Measurements from ENCODE around the gene IMPDH2. TPM values are rescaled to one million over a fixed set of nuclear protein-coding genes. Genes with fewer than 3 reads are reported as not detected.

IMPDH2 gene
- total RNA-seq = 100 to 1,000 TPM; 145 to 146 TPM

- Mint-ChIP-seq H3K27me3 (no peaks in the 10 kb centered on the region), H3K9me3 (no peaks in the 10 kb centered on the region), H3K4me1 (peaks cover 37% of the 10 kb centered on the region), H3K36me3 (peaks cover 24% of the 10 kb centered on the region), H3K27ac (peak within 1 kb of the TSS; percentile 85), H3K4me3 (peak within 1 kb of the TSS; percentile 94)
- ATAC-seq (ENCODE audit: low read depth) (peak; percentile 92), DNase-seq (peak; percentile 96)
- POLR2A ChIA-PET = interaction anchor here (0.6 to 2.4 kb wide), 16 partner anchors 8 to 387 kb away, joined by 3 to 28 read pairs (median 4); partner anchors contain the start of genes P4HTM, QRICH1, RHOA and WDR6
These were observed at the start of gene IMPDH2 for GRCh38 chr3:49028673-49029562. Gene IMPDH2, minus strand, starts transcription at chr3:49029398. Its CDS starts 48 bp downstream, at chr3:49029350.

GRCh38 chr3:49076646-49077045 is 47.4 kb upstream of the IMPDH2 start:
- POLR2A ChIA-PET = no interaction called here
- DNase-seq = no peak
- H3K36me3 Mint-ChIP-seq = peaks cover 17% of the 10 kb centered on the region
- no peak overlapping the region for H3K27ac Mint-ChIP-seq
- H3K4me1 Mint-ChIP-seq = peaks cover 1% of the 10 kb centered on the region
- no peaks in the 10 kb centered on the region for H3K9me3 Mint-ChIP-seq
- H3K4me3 Mint-ChIP-seq = no peak overlapping the region
- H3K27me3 Mint-ChIP-seq = no peaks in the 10 kb centered on the region
- no peak for ATAC-seq (ENCODE audit: low read depth)

- no peak overlapping the region for H3K4me3 Mint-ChIP-seq
- DNase-seq (no peak), ATAC-seq (ENCODE audit: low read depth) (no peak)
- POLR2A ChIA-PET = no interaction called here
- H3K4me1 Mint-ChIP-seq = peaks cover 1% of the 10 kb centered on the region
- no peak overlapping the region for H3K27ac Mint-ChIP-seq
- H3K27me3 Mint-ChIP-seq = no peaks in the 10 kb centered on the region
- H3K9me3 Mint-ChIP-seq = no peaks in the 10 kb centered on the region
- peaks cover 17% of the 10 kb centered on the region for H3K36me3 Mint-ChIP-seq
These were observed 46.9 kb upstream of the IMPDH2 start for GRCh38 chr3:49076116-49076515.

GRCh38 chr3:49058011-49058410 is 28.8 kb upstream of the IMPDH2 start:
- no peak overlapping the region for H3K27ac Mint-ChIP-seq
- no peaks in the 10 kb centered on the region for H3K4me1 Mint-ChIP-seq
- H3K9me3 Mint-ChIP-seq = no peaks in the 10 kb centered on the region
- POLR2A ChIA-PET = interaction anchor here (0.7 to 1.6 kb wide), 2 partner anchors 29 to 121 kb away, joined by 3 to 4 read pairs; partner anchors contain the start of gene IMPDH2
- H3K4me3 Mint-ChIP-seq = no peak overlapping the region
- DNase-seq (no peak), ATAC-seq (ENCODE audit: low read depth) (no peak)
- H3K27me3 Mint-ChIP-seq = no peaks in the 10 kb centered on the region
- H3K36me3 Mint-ChIP-seq = peaks cover 19% of the 10 kb centered on the region

GRCh38 chr3:49057268-49057667 is 28.1 kb upstream of the IMPDH2 start:
- H3K4me3 Mint-ChIP-seq = no peak overlapping the region
- ATAC-seq (ENCODE audit: low read depth) (no peak), DNase-seq (no peak)
- H3K4me1 Mint-ChIP-seq = no peaks in the 10 kb centered on the region
- H3K9me3 Mint-ChIP-seq = no peaks in the 10 kb centered on the region
- POLR2A ChIA-PET = interaction anchor here (0.6 kb wide), 1 partner anchor 81 kb away, joined by 3 read pairs; no protein-coding TSS in a partner anchor
- H3K27ac Mint-ChIP-seq = no peak overlapping the region
- peaks cover 22% of the 10 kb centered on the region for H3K36me3 Mint-ChIP-seq
- H3K27me3 Mint-ChIP-seq = no peaks in the 10 kb centered on the region

- H3K27ac Mint-ChIP-seq = peak overlapping the region; percentile 19
- H3K36me3 Mint-ChIP-seq = peaks cover 21% of the 10 kb centered on the region
- DNase-seq (no peak), ATAC-seq (ENCODE audit: low read depth) (no peak)
- no peaks in the 10 kb centered on the region for H3K27me3 Mint-ChIP-seq
- POLR2A ChIA-PET = no interaction called here
- H3K4me3 Mint-ChIP-seq = no peak overlapping the region
- peaks cover 2% of the 10 kb centered on the region for H3K4me1 Mint-ChIP-seq
- no peaks in the 10 kb centered on the region for H3K9me3 Mint-ChIP-seq
These were observed 25.2 kb upstream of the IMPDH2 start for GRCh38 chr3:49054344-49054862.

GRCh38 chr3:49053543-49053942 is 24.3 kb upstream of the IMPDH2 start:
- peaks cover 21% of the 10 kb centered on the region for H3K36me3 Mint-ChIP-seq
- no peaks in the 10 kb centered on the region for H3K9me3 Mint-ChIP-seq
- DNase-seq = no peak
- H3K27ac Mint-ChIP-seq = no peak overlapping the region
- H3K4me1 Mint-ChIP-seq = peaks cover 2% of the 10 kb centered on the region
- no peaks in the 10 kb centered on the region for H3K27me3 Mint-ChIP-seq
- no peak for ATAC-seq (ENCODE audit: low read depth)
- no peak overlapping the region for H3K4me3 Mint-ChIP-seq
- POLR2A ChIA-PET = no interaction called here

GRCh38 chr3:49035281-49035680 is 6.1 kb upstream of the IMPDH2 start:
- H3K4me3 Mint-ChIP-seq = no peak overlapping the region
- H3K4me1 Mint-ChIP-seq = no peaks in the 10 kb centered on the region
- H3K9me3 Mint-ChIP-seq = no peaks in the 10 kb centered on the region
- ATAC-seq (ENCODE audit: low read depth) = no peak
- DNase-seq = no peak
- H3K36me3 Mint-ChIP-seq = peaks cover 11% of the 10 kb centered on the region
- H3K27me3 Mint-ChIP-seq = no peaks in the 10 kb centered on the region
- POLR2A ChIA-PET = interaction anchor here (0.6 to 1.1 kb wide), 2 partner anchors 13 to 14 kb away, joined by 3 read pairs; partner anchors contain the start of gene NDUFAF3
- no peak overlapping the region for H3K27ac Mint-ChIP-seq

GRCh38 chr3:49034650-49035049 is 5.5 kb upstream of the IMPDH2 start:
- H3K36me3 Mint-ChIP-seq = peaks cover 11% of the 10 kb centered on the region
- no peaks in the 10 kb centered on the region for H3K27me3 Mint-ChIP-seq
- peaks cover 2% of the 10 kb centered on the region for H3K4me1 Mint-ChIP-seq
- ATAC-seq (ENCODE audit: low read depth) (no peak), DNase-seq (no peak)
- no peaks in the 10 kb centered on the region for H3K9me3 Mint-ChIP-seq
- H3K27ac Mint-ChIP-seq = no peak overlapping the region
- H3K4me3 Mint-ChIP-seq = no peak overlapping the region
- POLR2A ChIA-PET = interaction anchor here (1.1 kb wide), 1 partner anchor 12 kb away, joined by 3 read pairs; the partner anchor contains the start of gene NDUFAF3

- no peak overlapping the region for H3K27ac Mint-ChIP-seq
- no peak for ATAC-seq (ENCODE audit: low read depth)
- no peaks in the 10 kb centered on the region for H3K27me3 Mint-ChIP-seq
- DNase-seq = no peak
- POLR2A ChIA-PET = interaction anchor here (1.3 kb wide), 1 partner anchor 26 kb away, joined by 3 read pairs; the partner anchor contains the start of gene WDR6
- H3K4me1 Mint-ChIP-seq = peaks cover 16% of the 10 kb centered on the region
- H3K36me3 Mint-ChIP-seq = peaks cover 14% of the 10 kb centered on the region
- H3K4me3 Mint-ChIP-seq = no peak overlapping the region
- H3K9me3 Mint-ChIP-seq = no peaks in the 10 kb centered on the region
These were observed 3.6 kb upstream of the IMPDH2 start for GRCh38 chr3:49032646-49033304.

- H3K36me3 Mint-ChIP-seq = peaks cover 23% of the 10 kb centered on the region
- H3K4me1 Mint-ChIP-seq = peaks cover 32% of the 10 kb centered on the region
- POLR2A ChIA-PET = interaction anchor here (1.7 kb wide), 1 partner anchor 8 kb away, joined by 12 read pairs; the partner anchor contains the start of gene NDUFAF3
- no peak overlapping the region for H3K4me3 Mint-ChIP-seq
- DNase-seq (no peak), ATAC-seq (ENCODE audit: low read depth) (no peak)
- H3K27me3 Mint-ChIP-seq = no peaks in the 10 kb centered on the region
- no peak overlapping the region for H3K27ac Mint-ChIP-seq
- no peaks in the 10 kb centered on the region for H3K9me3 Mint-ChIP-seq
These were observed 1.1 kb upstream of the IMPDH2 start for GRCh38 chr3:49030321-49030720.

GRCh38 chr3:49029563-49029884 is 326 bp upstream of the IMPDH2 start:
- peaks cover 35% of the 10 kb centered on the region for H3K4me1 Mint-ChIP-seq
- no peaks in the 10 kb centered on the region for H3K9me3 Mint-ChIP-seq
- no peak for DNase-seq
- H3K27me3 Mint-ChIP-seq = no peaks in the 10 kb centered on the region
- no peak for ATAC-seq (ENCODE audit: low read depth)
- H3K27ac Mint-ChIP-seq = peak overlapping the region; percentile 85
- peak overlapping the region; percentile 94 for H3K4me3 Mint-ChIP-seq
- H3K36me3 Mint-ChIP-seq = peaks cover 24% of the 10 kb centered on the region
- POLR2A ChIA-PET = interaction anchor here (0.6 to 2.4 kb wide), 16 partner anchors 9 to 386 kb away, joined by 3 to 28 read pairs (median 4); partner anchors contain the start of genes P4HTM, QRICH1, RHOA and WDR6

- POLR2A ChIA-PET = interaction anchor here (1.7 to 2.4 kb wide), 5 partner anchors 8 to 65 kb away, joined by 9 to 28 read pairs (median 21); partner anchors contain the start of genes P4HTM and QRICH1
- peak overlapping the region; percentile 85 for H3K27ac Mint-ChIP-seq
These were observed 913 bp downstream of the IMPDH2 start for GRCh38 chr3:49028298-49028672.

More at GRCh38 chr3:49028298-49028672, 913 bp downstream of the IMPDH2 start:
- Mint-ChIP-seq H3K36me3 (peaks cover 24% of the 10 kb centered on the region), H3K4me3 (peak overlapping the region; percentile 94), H3K9me3 (no peaks in the 10 kb centered on the region), H3K27me3 (no peaks in the 10 kb centered on the region), H3K4me1 (peaks cover 37% of the 10 kb centered on the region)
- DNase-seq (no peak), ATAC-seq (ENCODE audit: low read depth) (no peak)

Data from activated naive CD8-positive, alpha-beta T cell treated with anti-CD3 and anti-CD28 coated beads, Interleukin-2, amount 10 ng/mL, durations not matched to agents 7 days and 5 days (primary cell).